Pulmonary artery endothelial cell (primary cell): ENCODE results near the gene TNFSF15. TPM values are rescaled to one million over a fixed set of nuclear protein-coding genes. Genes with fewer than 3 reads are reported as not detected.

Experiments used
- DNase-seq: peaks from one replicate; pipeline ENCODE4 v3.0.0-alpha.2; 2011; ENCODE audit warnings: low read depth, low spot score
- total RNA-seq: library from RNA; depleted of rRNA; stranded (reverse); fragments of >200 nt; gene quantifications from 2 replicates; pipeline ENCODE4 v1.2.3, GENCODE V29; 2014

Gene TNFSF15
- total RNA-seq, result 0.53 and 1.3 TPM in 2 replicates

GRCh38 chr9:114805670-114806525, at the start of gene TNFSF15:
TSS of gene TNFSF15 (minus strand) at chr9:114806039. CDS start at chr9:114806012, 27 bp downstream.
- no peak for DNase-seq

GRCh38 chr9:114855488-114855887, 49.6 kb upstream of the TNFSF15 start:
- peak; percentile 19 for DNase-seq

- no peak for DNase-seq
These were observed 49.0 kb upstream of the TNFSF15 start for GRCh38 chr9:114854736-114855355.

GRCh38 chr9:114853071-114853855, 47.4 kb upstream of the TNFSF15 start:
- DNase-seq, result no peak

GRCh38 chr9:114852050-114852594, 46.3 kb upstream of the TNFSF15 start:
- DNase-seq, result no peak

GRCh38 chr9:114851306-114851705, 45.5 kb upstream of the TNFSF15 start:
- no peak for DNase-seq

- DNase-seq, result no peak
These were observed 45.0 kb upstream of the TNFSF15 start for GRCh38 chr9:114850871-114851270.

- DNase-seq, result no peak
These were observed 43.6 kb upstream of the TNFSF15 start for GRCh38 chr9:114849450-114849849.

- DNase-seq, result no peak
These were observed 41.9 kb upstream of the TNFSF15 start for GRCh38 chr9:114847492-114848417.

- DNase-seq, result no peak
These were observed 39.5 kb upstream of the TNFSF15 start for GRCh38 chr9:114845373-114845772.

- no peak for DNase-seq
These were observed 38.9 kb upstream of the TNFSF15 start for GRCh38 chr9:114844766-114845165.

GRCh38 chr9:114837923-114838322, 32.1 kb upstream of the TNFSF15 start:
- DNase-seq, result no peak

- no peak for DNase-seq
These were observed 30.9 kb upstream of the TNFSF15 start for GRCh38 chr9:114836769-114837168.

GRCh38 chr9:114834386-114834785, 28.5 kb upstream of the TNFSF15 start:
- DNase-seq, result no peak

- no peak for DNase-seq
These were observed 24.7 kb upstream of the TNFSF15 start for GRCh38 chr9:114830546-114830945.

- no peak for DNase-seq
These were observed 24.0 kb upstream of the TNFSF15 start for GRCh38 chr9:114829574-114830440.

- no peak for DNase-seq
These were observed 22.4 kb upstream of the TNFSF15 start for GRCh38 chr9:114828303-114828650.

- DNase-seq, result no peak
These were observed 21.9 kb upstream of the TNFSF15 start for GRCh38 chr9:114827641-114828302.

- DNase-seq, result no peak
These were observed 20.6 kb upstream of the TNFSF15 start for GRCh38 chr9:114826431-114826830.
